ENCODE measurements around the gene SNRNP200. TPM values are rescaled to one million over a fixed set of nuclear protein-coding genes. Genes with fewer than 3 reads are reported as not detected.

Gene SNRNP200
- polyA plus RNA-seq, 2 of the 4 experiments (the other 2 are of a cell fraction) = 118 to 202 TPM

DNA sequence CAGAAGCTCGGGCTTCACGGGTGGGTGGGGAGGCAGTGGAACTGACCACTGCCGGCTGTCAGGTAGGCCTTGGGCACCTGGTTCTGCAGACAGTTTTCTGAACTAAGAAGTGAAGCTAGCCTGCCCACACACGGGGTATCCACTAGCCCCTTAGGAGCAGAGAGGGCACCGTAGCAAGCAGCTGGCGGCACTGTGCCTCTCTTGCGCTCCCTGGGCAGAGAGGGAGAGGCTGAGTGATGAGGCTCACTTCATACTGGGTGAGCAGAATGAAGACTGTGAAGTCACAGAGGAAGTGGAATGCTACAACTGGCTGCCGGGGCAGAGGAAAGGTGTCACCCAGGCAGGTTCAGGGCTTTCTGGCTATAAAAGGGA, 20.5 kb upstream of the SNRNP200 start (continued):
- TF ChIP-seq CHD4 (IDR thresholded peaks at IDR 0.05; ENCODE audit: borderline replicate concordance) (no peak), GATA3 (IDR thresholded peaks at IDR 0.05; ENCODE audit: borderline replicate concordance) (no peak), JUNB (IDR thresholded peaks at IDR 0.05) (no peak)
- TF ChIP-seq, protein P1, sequence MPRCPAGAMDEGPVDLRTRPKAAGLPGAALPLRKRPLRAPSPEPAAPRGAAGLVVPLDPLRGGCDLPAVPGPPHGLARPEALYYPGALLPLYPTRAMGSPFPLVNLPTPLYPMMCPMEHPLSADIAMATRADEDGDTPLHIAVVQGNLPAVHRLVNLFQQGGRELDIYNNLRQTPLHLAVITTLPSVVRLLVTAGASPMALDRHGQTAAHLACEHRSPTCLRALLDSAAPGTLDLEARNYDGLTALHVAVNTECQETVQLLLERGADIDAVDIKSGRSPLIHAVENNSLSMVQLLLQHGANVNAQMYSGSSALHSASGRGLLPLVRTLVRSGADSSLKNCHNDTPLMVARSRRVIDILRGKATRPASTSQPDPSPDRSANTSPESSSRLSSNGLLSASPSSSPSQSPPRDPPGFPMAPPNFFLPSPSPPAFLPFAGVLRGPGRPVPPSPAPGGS (IDR thresholded peaks at IDR 0.05) = no peak
- TF ChIP-seq, protein P2, sequence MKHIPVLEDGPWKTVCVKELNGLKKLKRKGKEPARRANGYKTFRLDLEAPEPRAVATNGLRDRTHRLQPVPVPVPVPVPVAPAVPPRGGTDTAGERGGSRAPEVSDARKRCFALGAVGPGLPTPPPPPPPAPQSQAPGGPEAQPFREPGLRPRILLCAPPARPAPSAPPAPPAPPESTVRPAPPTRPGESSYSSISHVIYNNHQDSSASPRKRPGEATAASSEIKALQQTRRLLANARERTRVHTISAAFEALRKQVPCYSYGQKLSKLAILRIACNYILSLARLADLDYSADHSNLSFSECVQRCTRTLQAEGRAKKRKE (CRISPR knock-in tag; IDR thresholded peaks at IDR 0.05; ENCODE audit: low read depth) = no peak

DNA sequence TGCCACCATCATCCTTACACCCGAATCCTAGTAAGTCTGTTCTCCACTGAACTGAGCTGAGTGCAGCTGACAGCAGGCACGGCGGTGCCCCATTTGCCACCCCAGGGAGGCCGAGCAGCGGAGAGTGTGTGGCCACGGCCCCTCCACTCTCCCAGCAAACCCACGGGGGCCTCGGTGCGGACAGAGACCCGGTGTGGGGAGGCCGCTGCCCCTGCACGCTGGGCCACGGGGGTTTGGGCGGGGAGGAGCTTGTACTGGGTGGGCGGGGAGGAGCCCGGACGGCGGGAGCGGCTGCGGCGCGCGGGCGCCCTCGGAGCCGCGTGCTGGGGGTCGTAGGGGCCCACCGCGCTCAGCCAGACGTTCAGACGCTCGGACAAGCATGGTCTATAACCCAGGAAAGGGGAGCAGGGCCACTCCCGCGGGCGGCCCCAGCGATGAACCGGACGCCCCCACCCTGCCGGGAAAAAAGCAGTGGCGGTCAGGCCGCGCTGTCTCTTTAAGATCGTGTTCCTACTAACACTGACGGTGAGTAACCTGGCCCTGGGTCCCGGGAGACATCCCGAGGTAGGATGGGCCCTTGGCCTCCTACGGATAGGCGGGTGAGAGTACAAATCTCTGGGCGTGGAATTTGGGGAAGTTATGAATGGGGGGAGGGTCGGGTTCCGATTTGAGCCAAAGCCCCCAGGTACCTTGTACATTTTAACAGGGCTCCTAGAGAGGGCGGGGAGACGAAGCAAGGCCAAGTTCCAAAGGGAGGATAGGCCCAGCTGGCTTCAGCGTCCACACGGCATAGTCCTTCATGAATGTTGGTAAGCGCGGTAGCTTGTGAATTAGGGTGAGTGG, 19.9 kb upstream of the SNRNP200 start, which contains the start of gene ITPRIPL1:
TSS of gene ITPRIPL1 (plus strand) at position 277 of the 843 bp plus-strand sequence. CDS start at position 800, 523 bp downstream.
- ATAC-seq (no peak), FAIRE-seq (no peak), DNase-seq (ENCODE audit: low read depth in 1 of 2, low spot score in 1 of 2) (no peak)
- ChIA-PET CTCF (interaction anchor here (1.7 to 3.0 kb wide), 2 partner anchors 8 to 20 kb away, joined by 4 to 10 read pairs; partner anchors contain the start of gene SNRNP200), POLR2A (no interaction called here)
- H3K4me1 ChIP-seq = peaks cover 14% of the 10 kb centered on the region
- H3K4me2 ChIP-seq = no peak within 1 kb of the TSS
- no peaks in the 10 kb centered on the region for H3K9me3 ChIP-seq
- WGBS (ENCODE audit: missing lambda C conversion rate) = 80% methylated on average over 37 of the region's 58 CpGs
- H3K27ac ChIP-seq = no peak within 1 kb of the TSS
- H3K4me3 ChIP-seq = no peak within 1 kb of the TSS
- TF ChIP-seq HDAC2 (IDR thresholded peaks at IDR 0.05) (no peak), HOXB13 (CRISPR knock-in tag; IDR thresholded peaks at IDR 0.05; ENCODE audit: low read depth) (no peak), POLR2AphosphoS2 (conservative IDR thresholded peaks at IDR 0.05; ENCODE audit: low read length) (no peak)

DNA sequence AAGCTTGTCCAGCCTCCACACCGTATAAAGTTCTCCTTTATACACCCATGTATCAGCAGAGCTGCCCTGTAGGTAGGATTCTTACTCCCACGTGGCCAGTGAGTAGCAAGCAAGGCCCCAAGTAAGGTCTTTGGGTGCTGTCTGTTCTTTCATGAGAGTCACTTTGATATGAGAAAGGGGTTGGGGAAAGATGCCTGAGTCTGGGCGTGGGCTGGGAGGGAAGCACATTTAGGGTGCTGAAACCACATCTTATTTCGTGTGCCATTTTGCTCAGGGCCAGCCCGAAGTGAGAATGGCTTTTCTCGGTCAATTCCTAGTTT, 19.3 kb upstream of the SNRNP200 start:
- CTCF ChIA-PET = interaction anchor here (1.7 to 3.0 kb wide), 2 partner anchors 9 to 20 kb away, joined by 4 to 10 read pairs; partner anchors contain the start of gene SNRNP200
- Histone ChIP-seq H3K4me2 (no peak overlapping the region), H3K4me1 (peaks cover 14% of the 10 kb centered on the region), H3K9me3 (no peaks in the 10 kb centered on the region), H3K27ac (no peak overlapping the region), H3K4me3 (no peak overlapping the region)
- DNase-seq (ENCODE audit: low read depth in 1 of 2, low spot score in 1 of 2) (no peak), ATAC-seq (no peak), FAIRE-seq (no peak)
- 64% methylated on average over 6 of the region's 6 CpGs for WGBS (ENCODE audit: missing lambda C conversion rate)
- TF ChIP-seq HOXA7 (CRISPR knock-in tag; IDR thresholded peaks at IDR 0.05) (no peak), FOXS1 (CRISPR knock-in tag; IDR thresholded peaks at IDR 0.05) (no peak), POLR2AphosphoS2 (conservative IDR thresholded peaks at IDR 0.05; ENCODE audit: low read length) (no peak), SMC3 (IDR thresholded peaks at IDR 0.05) (no peak), HOXB5 (CRISPR knock-in tag; IDR thresholded peaks at IDR 0.05) (no peak), EHMT2 (IDR thresholded peaks at IDR 0.05; ENCODE audit: low read depth) (no peak), CHD2 (IDR thresholded peaks at IDR 0.05; ENCODE audit: low read length, partially characterized antibody) (no peak), BHLHE40 (IDR thresholded peaks at IDR 0.05; ENCODE audit: low read depth, low read length) (no peak), RCOR1 (IDR thresholded peaks at IDR 0.05; ENCODE audit: low read depth, low read length) (no peak), KDM1A (IDR thresholded peaks at IDR 0.05; ENCODE audit: low read depth) (no peak), NFE2L2 (conservative IDR thresholded peaks at IDR 0.05; ENCODE audit: low read length) (no peak)
- TF ChIP-seq, protein P3, sequence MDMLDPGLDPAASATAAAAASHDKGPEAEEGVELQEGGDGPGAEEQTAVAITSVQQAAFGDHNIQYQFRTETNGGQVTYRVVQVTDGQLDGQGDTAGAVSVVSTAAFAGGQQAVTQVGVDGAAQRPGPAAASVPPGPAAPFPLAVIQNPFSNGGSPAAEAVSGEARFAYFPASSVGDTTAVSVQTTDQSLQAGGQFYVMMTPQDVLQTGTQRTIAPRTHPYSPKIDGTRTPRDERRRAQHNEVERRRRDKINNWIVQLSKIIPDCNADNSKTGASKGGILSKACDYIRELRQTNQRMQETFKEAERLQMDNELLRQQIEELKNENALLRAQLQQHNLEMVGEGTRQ (IDR thresholded peaks at IDR 0.05) = no peak
- TF ChIP-seq, protein P4, sequence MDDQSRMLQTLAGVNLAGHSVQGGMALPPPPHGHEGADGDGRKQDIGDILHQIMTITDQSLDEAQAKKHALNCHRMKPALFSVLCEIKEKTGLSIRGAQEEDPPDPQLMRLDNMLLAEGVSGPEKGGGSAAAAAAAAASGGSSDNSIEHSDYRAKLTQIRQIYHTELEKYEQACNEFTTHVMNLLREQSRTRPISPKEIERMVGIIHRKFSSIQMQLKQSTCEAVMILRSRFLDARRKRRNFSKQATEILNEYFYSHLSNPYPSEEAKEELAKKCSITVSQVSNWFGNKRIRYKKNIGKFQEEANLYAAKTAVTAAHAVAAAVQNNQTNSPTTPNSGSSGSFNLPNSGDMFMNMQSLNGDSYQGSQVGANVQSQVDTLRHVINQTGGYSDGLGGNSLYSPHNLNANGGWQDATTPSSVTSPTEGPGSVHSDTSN (IDR thresholded peaks at IDR 0.05) = no peak
- TF ChIP-seq, protein P2 (CRISPR knock-in tag; IDR thresholded peaks at IDR 0.05; ENCODE audit: low read depth) = no peak
- TF ChIP-seq, protein P5, sequence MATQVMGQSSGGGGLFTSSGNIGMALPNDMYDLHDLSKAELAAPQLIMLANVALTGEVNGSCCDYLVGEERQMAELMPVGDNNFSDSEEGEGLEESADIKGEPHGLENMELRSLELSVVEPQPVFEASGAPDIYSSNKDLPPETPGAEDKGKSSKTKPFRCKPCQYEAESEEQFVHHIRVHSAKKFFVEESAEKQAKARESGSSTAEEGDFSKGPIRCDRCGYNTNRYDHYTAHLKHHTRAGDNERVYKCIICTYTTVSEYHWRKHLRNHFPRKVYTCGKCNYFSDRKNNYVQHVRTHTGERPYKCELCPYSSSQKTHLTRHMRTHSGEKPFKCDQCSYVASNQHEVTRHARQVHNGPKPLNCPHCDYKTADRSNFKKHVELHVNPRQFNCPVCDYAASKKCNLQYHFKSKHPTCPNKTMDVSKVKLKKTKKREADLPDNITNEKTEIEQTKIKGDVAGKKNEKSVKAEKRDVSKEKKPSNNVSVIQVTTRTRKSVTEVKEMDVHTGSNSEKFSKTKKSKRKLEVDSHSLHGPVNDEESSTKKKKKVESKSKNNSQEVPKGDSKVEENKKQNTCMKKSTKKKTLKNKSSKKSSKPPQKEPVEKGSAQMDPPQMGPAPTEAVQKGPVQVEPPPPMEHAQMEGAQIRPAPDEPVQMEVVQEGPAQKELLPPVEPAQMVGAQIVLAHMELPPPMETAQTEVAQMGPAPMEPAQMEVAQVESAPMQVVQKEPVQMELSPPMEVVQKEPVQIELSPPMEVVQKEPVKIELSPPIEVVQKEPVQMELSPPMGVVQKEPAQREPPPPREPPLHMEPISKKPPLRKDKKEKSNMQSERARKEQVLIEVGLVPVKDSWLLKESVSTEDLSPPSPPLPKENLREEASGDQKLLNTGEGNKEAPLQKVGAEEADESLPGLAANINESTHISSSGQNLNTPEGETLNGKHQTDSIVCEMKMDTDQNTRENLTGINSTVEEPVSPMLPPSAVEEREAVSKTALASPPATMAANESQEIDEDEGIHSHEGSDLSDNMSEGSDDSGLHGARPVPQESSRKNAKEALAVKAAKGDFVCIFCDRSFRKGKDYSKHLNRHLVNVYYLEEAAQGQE (IDR thresholded peaks at IDR 0.05) = no peak
- POLR2A ChIA-PET = no interaction called here

Data from A549 (cell line).